Loucy (cell line): ENCODE data around the gene INPP5F.

Source experiments
- H2AFZ ChIP-seq: fragments of 200-600 bp; sonication (generic); 2 replicates; pipeline ENCODE4 v1.6.0; 2016; ENCODE audit warnings: antibody characterized with exemption, mild to moderate bottlenecking, low read length, moderate library complexity
- H3F3A ChIP-seq: fragments of 200-600 bp; 2 replicates; pipeline ENCODE4 v1.6.0; 2016; ENCODE audit warnings: antibody characterized with exemption, low read depth, mild to moderate bottlenecking
- H3K27me3 ChIP-seq: fragments of 200-600 bp; sonication (generic); 2 replicates; pipeline ENCODE4 v1.6.1; 2014; ENCODE audit warnings: low read length, mild to moderate bottlenecking; ENCODE audit not compliant: insufficient read depth, poor library complexity, severe bottlenecking
- H3K36me3 ChIP-seq: fragments of 200-600 bp; sonication (generic); 2 replicates; pipeline ENCODE4 v1.6.1; 2016; ENCODE audit warnings: low read length; ENCODE audit not compliant: insufficient read depth
- H3K4me1 ChIP-seq: fragments of 200-600 bp; sonication (generic); 2 replicates; pipeline ENCODE4 v1.5.1; 2014; ENCODE audit warnings: low read length, mild to moderate bottlenecking; ENCODE audit not compliant: insufficient read depth, poor library complexity, severe bottlenecking
- H3K4me2 ChIP-seq: fragments of 200-600 bp; sonication (generic); 2 replicates; pipeline ENCODE4 v1.6.0; 2014; ENCODE audit warnings: antibody characterized with exemption, low read length, low read depth, mild to moderate bottlenecking; ENCODE audit not compliant: poor library complexity, severe bottlenecking
- H3K4me3 ChIP-seq: fragments of 200-600 bp; sonication (generic); 2 replicates; pipeline ENCODE4 v1.5.1; 2014; ENCODE audit warnings: low read length, mild to moderate bottlenecking, mixed read lengths; ENCODE audit not compliant: poor library complexity, severe bottlenecking
- H3K79me2 ChIP-seq: fragments of 200-600 bp; sonication (generic); 2 replicates; pipeline ENCODE4 v1.6.1; 2014; ENCODE audit warnings: low read length; ENCODE audit not compliant: insufficient read depth
- H3K9ac ChIP-seq: fragments of 200-600 bp; sonication (generic); 2 replicates; pipeline ENCODE4 v1.6.0; 2014; ENCODE audit warnings: mild to moderate bottlenecking, low read depth, low read length, moderate library complexity; ENCODE audit not compliant: poor library complexity, severe bottlenecking
- H3K9me2 ChIP-seq: fragments of 200-600 bp; sonication (generic); replicated peaks from 2 replicates; pipeline ENCODE4 v1.6.1; 2016; ENCODE audit warnings: low read depth, low read length, mixed read lengths
- H3K9me3 ChIP-seq: fragments of 200-600 bp; sonication (generic); 2 replicates; pipeline ENCODE4 v1.6.1; 2014; ENCODE audit warnings: mild to moderate bottlenecking, antibody characterized with exemption, low read length, low read depth; ENCODE audit not compliant: insufficient read depth
- H4K20me1 ChIP-seq: fragments of 200-600 bp; sonication (generic); 2 replicates; pipeline ENCODE4 v1.6.0; 2014; ENCODE audit warnings: antibody characterized with exemption, low read length, mild to moderate bottlenecking; ENCODE audit not compliant: insufficient read depth, poor library complexity, severe bottlenecking
- CTCF ChIP-seq: fragments of 200-600 bp; sonication (generic); conservative IDR thresholded peaks from 2 replicates; pipeline ENCODE4 v1.5.1; 2014; ENCODE audit warnings: mild to moderate bottlenecking, antibody characterized with exemption, low read length
- EZH2phosphoT487 ChIP-seq: fragments of 200-600 bp; IDR thresholded peaks from 2 replicates; pipeline ENCODE4 v1.6.1; 2018; ENCODE audit warnings: antibody characterized with exemption, mild to moderate bottlenecking, moderate library complexity, borderline replicate concordance

Gene INPP5F

GRCh38 chr10:119755446-119755845, 29.6 kb downstream of the INPP5F start:
- Histone ChIP-seq H3K9me3 (no peaks in the 10 kb centered on the region), H3K4me3 (no peak overlapping the region), H3K79me2 (no peaks in the 10 kb centered on the region), H3K36me3 (no peaks in the 10 kb centered on the region; the same call in 1 of the 2 replicates), H3K4me2 (no peak overlapping the region), H3K9ac (no peak overlapping the region), H3F3A (no peaks in the 10 kb centered on the region), H3K4me1 (no peaks in the 10 kb centered on the region), H4K20me1 (no peaks in the 10 kb centered on the region), H2AFZ (no peak overlapping the region), H3K27me3 (no peaks in the 10 kb centered on the region), H3K9me2 (no peaks in the 10 kb centered on the region)
- TF ChIP-seq EZH2phosphoT487, result no peak
- TF ChIP-seq CTCF, result no peak

GRCh38 chr10:119758448-119759195, 32.8 kb downstream of the INPP5F start:
- H4K20me1 ChIP-seq, result no peaks in the 10 kb centered on the region
- no peak overlapping the region for H2AFZ ChIP-seq
- H3K9ac ChIP-seq, result no peak overlapping the region
- no peaks in the 10 kb centered on the region; the same call in 1 of the 2 replicates for H3K36me3 ChIP-seq
- no peak overlapping the region for H3K4me2 ChIP-seq
- no peaks in the 10 kb centered on the region for H3K9me2 ChIP-seq
- no peaks in the 10 kb centered on the region for H3F3A ChIP-seq
- no peak overlapping the region for H3K4me3 ChIP-seq
- H3K79me2 ChIP-seq, result no peaks in the 10 kb centered on the region
- no peaks in the 10 kb centered on the region for H3K4me1 ChIP-seq
- TF ChIP-seq CTCF (no peak), EZH2phosphoT487 (no peak)
- no peaks in the 10 kb centered on the region for H3K27me3 ChIP-seq
- no peaks in the 10 kb centered on the region for H3K9me3 ChIP-seq

GRCh38 chr10:119759832-119760231, 34.0 kb downstream of the INPP5F start:
- no peaks in the 10 kb centered on the region for H3K27me3 ChIP-seq
- H3F3A ChIP-seq, result no peaks in the 10 kb centered on the region
- H3K79me2 ChIP-seq, result no peaks in the 10 kb centered on the region
- no peaks in the 10 kb centered on the region for H3K9me2 ChIP-seq
- no peaks in the 10 kb centered on the region for H4K20me1 ChIP-seq
- H3K9ac ChIP-seq, result no peak overlapping the region
- H2AFZ ChIP-seq, result no peak overlapping the region
- H3K4me2 ChIP-seq, result no peak overlapping the region
- H3K4me1 ChIP-seq, result no peaks in the 10 kb centered on the region
- TF ChIP-seq CTCF (no peak), EZH2phosphoT487 (no peak)
- H3K36me3 ChIP-seq, result no peaks in the 10 kb centered on the region; the same call in 1 of the 2 replicates
- no peaks in the 10 kb centered on the region for H3K9me3 ChIP-seq
- H3K4me3 ChIP-seq, result no peak overlapping the region
